Measurements from ENCODE around the gene C1RL. TPM values are rescaled to one million over a fixed set of nuclear protein-coding genes. Genes with fewer than 3 reads are reported as not detected.

C1RL gene
- total and polyA plus RNA-seq, 12 donors: 4.5 to 24.9 (median 8.1) TPM

DNA sequence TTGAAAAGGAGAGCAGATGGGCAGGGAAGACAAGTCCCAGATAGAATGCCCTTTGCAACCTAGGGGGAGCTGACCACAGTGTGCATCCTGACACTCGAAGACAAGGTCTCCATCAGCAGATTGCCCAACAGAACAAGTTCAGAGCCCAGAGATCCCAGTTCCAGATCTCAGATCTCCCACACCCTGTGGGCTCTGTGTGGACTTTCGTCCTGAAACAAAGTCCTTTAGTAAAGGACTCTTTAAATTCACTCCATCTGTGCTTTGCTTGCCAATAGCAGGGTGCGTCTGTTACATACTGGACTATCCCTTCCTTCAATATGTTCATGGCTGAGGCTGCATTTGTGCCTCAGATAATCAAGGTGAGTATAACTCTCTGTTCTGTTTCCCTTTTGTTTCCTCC lies 8.7 kb upstream of the C1RL start:
- 86% methylated on average over 3 of the region's 3 CpGs for WGBS, 2 donors
- ATAC-seq (no peak), DNase-seq (no peak)
- Histone ChIP-seq H3K27ac (no peak overlapping the region), H3K4me3 (no peak overlapping the region), H3K9me3 (no peaks in the 10 kb centered on the region), H3K36me3 (peaks cover 0 to 40% (median 0%) of the 10 kb centered on the region in 9 donors), H3K27me3 (no peaks in the 10 kb centered on the region), H3K4me1 (peaks cover 0 to 16% (median 9%) of the 10 kb centered on the region in 9 donors)
- no peak for TF ChIP-seq CTCF (IDR thresholded peaks at IDR 0.05)
- intact Hi-C loops (cut with DNase I): loop anchor here in 2 of 10 donors (10.0 kb wide), 2 partner anchors 163 to 173 kb away; partner anchors contain the start of genes C12orf57 (in 1 of the 2), PTPN6 (in 1 of the 2) and RNU7-1 (in 1 of the 2)

- Histone ChIP-seq H3K4me3 (no peak overlapping the region), H3K9me3 (no peaks in the 10 kb centered on the region), H3K27me3 (no peaks in the 10 kb centered on the region), H3K36me3 (peaks cover 0 to 40% (median 0%) of the 10 kb centered on the region in 9 donors), H3K27ac (no peak overlapping the region), H3K4me1 (peaks cover 0 to 17% (median 4%) of the 10 kb centered on the region in 9 donors)
- ATAC-seq: no peak
- no peak for DNase-seq
- no peak for TF ChIP-seq CTCF (IDR thresholded peaks at IDR 0.05)
- WGBS, 2 donors: 91 to 95% methylated on average over 9 of the region's 9 CpGs
- intact Hi-C loops (cut with DNase I): loop anchor here in 2 of 10 donors (10.0 kb wide), 2 partner anchors 162 to 172 kb away; partner anchors contain the start of genes C12orf57 (in 1 of the 2), PTPN6 (in 1 of the 2) and RNU7-1 (in 1 of the 2)
Measured at GRCh38 chr12:7116916-7117315, 7.9 kb upstream of the C1RL start.

DNA sequence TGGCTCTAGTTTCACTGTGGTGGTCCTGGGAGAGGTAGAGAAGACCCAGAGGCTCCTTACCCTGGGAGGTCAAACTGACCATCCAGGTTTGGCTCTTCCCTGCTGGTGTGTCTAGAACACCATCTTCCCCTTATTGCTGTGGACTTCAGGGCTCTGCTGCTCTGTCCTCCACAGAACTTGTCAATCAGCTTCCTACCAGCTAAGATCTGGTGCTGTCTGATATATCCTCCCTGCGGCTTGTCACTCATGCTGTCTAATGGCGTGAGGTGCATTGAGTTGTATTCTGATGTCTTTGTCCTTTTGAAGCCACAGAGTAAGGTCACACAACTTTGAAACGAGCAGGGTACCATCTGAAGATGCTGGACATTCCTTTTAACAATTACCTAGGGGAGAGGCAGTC lies 7.2 kb upstream of the C1RL start:
- no peak for ATAC-seq
- Histone ChIP-seq H3K36me3 (peaks cover 0 to 40% (median 0%) of the 10 kb centered on the region in 9 donors), H3K4me3 (no peak overlapping the region), H3K27me3 (no peaks in the 10 kb centered on the region), H3K9me3 (no peaks in the 10 kb centered on the region), H3K27ac (no peak overlapping the region), H3K4me1 (peaks cover 0 to 17% (median 4%) of the 10 kb centered on the region in 9 donors)
- WGBS, 2 donors: 85 to 90% methylated on average over 3 of the region's 3 CpGs
- DNase-seq: no peak
- intact Hi-C loops (cut with DNase I): loop anchor here in 2 of 10 donors (10.0 kb wide), 2 partner anchors 161 to 171 kb away; partner anchors contain the start of genes C12orf57 (in 1 of the 2), PTPN6 (in 1 of the 2) and RNU7-1 (in 1 of the 2)
- no peak for TF ChIP-seq CTCF (IDR thresholded peaks at IDR 0.05)

- intact Hi-C loops (cut with DNase I): loop anchor here in 4 of 10 donors (5.0 to 10.0 kb wide), 3 partner anchors 160 to 170 kb away; partner anchors contain the start of genes C12orf57 (in 1 of the 4), PTPN6 (in 1 of the 4) and RNU7-1 (in 1 of the 4)
- ATAC-seq (no peak), DNase-seq (no peak)
- H3K27ac ChIP-seq: no peak overlapping the region
- H3K4me1 ChIP-seq: peaks cover 0 to 17% (median 4%) of the 10 kb centered on the region in 9 donors
- H3K36me3 ChIP-seq: peaks cover 0 to 40% (median 0%) of the 10 kb centered on the region in 9 donors
- no peak for TF ChIP-seq CTCF (IDR thresholded peaks at IDR 0.05)
- WGBS, 2 donors: 88 to 89% methylated on average over 6 of the region's 6 CpGs
- no peak overlapping the region for H3K4me3 ChIP-seq
- H3K27me3 ChIP-seq: no peaks in the 10 kb centered on the region
- no peaks in the 10 kb centered on the region for H3K9me3 ChIP-seq
Measured at GRCh38 chr12:7114851-7115250, 5.8 kb upstream of the C1RL start.

Measured in heart right ventricle (tissue), 16 donors.